Activated CD8-positive, alpha-beta memory T cell treated with anti-CD3 and anti-CD28 coated beads for 36 hours (primary cell): ENCODE data around the gene ACAD11. TPM values are rescaled to one million over a fixed set of nuclear protein-coding genes. Genes with fewer than 3 reads are reported as not detected.
"Not testable (repeated sequence)": the region's sequence is repeated elsewhere in the genome, so short reads cannot be mapped to it uniquely, and the experiment has no call there.

ENCODE experiments used
- CTCF ChIA-PET: fragments of 350-600 bp; sonication (Branson Sonifier 250); formaldehyde crosslinking; loops from one replicate; lab custom pipeline; 2021; ENCODE audit warnings: antibody characterized with exemption; lab: Charles Lee
- POLR2A ChIA-PET: fragments of 350-600 bp; sonication (Branson Sonifier 250); formaldehyde crosslinking; loops from one replicate; lab custom pipeline; 2021; ENCODE audit warnings: antibody characterized with exemption; lab: Charles Lee
- total RNA-seq, 2 experiments: library from RNA; stranded (reverse); gene quantifications; one replicate each; pipeline ENCODE4 v1.2.3, GENCODE V29; 2021

The ACAD11 gene
- total RNA-seq, 2 experiments from 2014 or later, result 10.9 to 11.1 TPM

DNA sequence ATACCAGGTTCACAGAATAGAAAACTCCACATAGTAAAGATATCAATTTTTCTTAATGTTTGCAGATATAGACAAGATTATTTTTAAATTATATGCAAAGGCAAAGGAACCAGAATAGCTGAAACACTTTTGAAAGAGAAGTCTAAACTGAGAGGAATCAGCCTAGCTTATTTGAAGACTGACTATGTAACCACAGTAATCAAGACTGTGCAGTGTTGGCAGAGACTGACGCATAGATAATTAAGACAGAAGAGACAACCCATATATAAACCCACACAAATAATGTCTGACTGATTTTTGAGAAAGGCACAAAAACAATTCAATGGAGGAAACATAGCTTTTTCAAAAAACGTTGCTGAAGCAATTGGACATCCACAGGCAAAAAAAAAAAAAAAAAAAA lies 91.2 kb downstream of the ACAD11 start:
- CTCF ChIA-PET, result no interaction called here
- POLR2A ChIA-PET, result interaction anchor here (1.6 kb wide), 1 partner anchor 17 kb away, joined by 4 read pairs; no protein-coding TSS in a partner anchor

DNA sequence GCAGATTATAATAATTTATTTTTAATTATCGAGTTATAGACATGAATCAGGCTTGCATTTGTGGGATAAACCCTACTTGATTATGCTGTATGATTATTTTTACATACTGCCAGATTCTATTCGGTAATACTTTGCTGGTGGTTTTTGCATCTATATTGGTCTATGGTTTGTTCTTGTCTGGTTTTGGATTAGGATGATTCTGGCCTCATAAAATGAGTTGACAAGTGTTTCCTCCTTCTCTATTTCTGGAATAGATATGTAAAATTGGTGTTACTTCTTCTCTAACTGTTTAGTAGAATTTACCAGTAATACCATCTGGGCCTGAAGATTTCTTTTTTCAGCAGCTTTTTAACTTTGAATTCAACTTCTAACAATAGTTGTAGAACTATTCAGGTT lies 95.5 kb downstream of the ACAD11 start:
- CTCF ChIA-PET, result no interaction called here
- POLR2A ChIA-PET, result no interaction called here

DNA sequence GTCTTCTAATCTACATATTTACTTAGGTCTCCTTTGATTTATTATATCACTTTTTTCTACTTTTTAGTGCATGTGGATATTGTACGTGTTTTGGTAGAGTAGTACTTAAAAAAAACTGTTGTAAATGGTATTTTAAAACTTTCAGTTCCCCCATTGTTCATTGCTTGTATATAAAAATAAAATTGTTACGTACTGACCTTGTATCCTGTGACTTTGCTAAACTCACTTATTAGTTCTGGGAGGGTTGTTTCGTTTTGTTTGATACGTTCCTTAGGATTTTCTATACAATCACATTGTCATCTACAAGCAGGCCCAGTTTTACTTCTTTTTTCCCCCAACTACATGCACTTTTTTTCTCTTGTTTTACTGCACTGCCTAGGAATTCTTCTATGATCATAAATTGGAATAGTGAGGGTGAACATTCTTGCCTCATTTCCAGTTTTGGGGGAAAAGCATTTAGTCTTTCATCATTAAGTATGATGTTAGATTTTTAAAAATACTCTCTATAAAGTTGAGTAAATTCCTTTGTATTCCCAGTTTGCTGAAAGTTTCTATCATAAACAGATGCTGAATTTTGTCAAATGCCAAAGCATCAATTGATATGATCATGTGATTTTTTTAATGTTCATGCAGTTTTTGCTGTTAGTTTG lies 96.1 kb downstream of the ACAD11 start:
- POLR2A ChIA-PET, result no interaction called here
- CTCF ChIA-PET, result no interaction called here

DNA sequence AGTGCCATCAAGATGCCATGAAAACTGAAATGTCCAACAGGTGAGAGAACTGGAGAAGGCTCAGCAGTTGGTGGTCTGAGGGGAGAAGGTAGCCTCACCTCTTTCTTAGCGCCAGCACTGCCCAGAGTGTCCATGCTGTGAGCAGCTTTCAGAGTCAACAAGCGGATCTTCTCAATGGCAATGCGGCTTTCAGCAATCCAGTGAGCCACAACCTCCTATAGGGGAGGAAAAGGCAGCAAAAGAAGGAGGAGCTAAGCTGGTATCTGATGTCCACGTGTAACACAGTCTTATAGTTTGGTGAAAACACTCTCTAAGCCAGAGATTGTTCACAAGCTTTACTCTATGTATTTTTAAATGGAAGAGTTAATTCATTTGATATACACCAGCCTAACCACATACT lies 98.6 kb downstream of the ACAD11 start:
- ChIA-PET CTCF (no interaction called here), POLR2A (no interaction called here)

DNA sequence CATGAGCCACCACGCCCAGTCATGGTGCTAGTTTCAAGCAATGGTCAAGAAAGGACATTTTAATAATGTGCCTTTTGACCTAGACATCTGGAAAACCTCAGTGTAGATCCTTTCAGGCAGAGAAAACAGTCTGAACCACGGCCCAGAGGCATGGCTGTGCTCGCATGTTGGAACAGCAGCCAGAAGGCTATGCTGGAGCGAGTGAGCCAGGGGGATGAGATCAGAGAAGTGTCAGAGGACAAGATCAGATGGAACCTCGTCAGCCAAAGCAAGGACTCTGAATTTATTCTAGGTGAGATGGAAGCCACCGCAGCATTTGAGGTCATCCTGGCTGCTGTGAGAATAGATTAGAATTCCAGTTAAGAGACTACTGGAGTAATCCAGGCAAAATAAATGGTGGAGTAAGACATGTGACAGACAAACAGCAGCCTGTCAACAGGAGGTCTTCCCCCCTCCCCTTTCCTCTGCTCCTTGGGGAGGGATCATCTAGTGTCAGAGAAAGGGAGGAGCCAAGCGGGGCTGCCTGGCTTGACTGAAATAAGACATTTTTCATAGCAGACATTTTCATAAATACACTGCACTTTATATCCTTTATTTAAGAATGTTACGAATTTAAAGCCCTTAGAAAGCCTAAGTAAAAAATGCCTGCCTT lies 103.0 kb downstream of the ACAD11 start:
- POLR2A ChIA-PET, result no interaction called here
- CTCF ChIA-PET, result no interaction called here

DNA sequence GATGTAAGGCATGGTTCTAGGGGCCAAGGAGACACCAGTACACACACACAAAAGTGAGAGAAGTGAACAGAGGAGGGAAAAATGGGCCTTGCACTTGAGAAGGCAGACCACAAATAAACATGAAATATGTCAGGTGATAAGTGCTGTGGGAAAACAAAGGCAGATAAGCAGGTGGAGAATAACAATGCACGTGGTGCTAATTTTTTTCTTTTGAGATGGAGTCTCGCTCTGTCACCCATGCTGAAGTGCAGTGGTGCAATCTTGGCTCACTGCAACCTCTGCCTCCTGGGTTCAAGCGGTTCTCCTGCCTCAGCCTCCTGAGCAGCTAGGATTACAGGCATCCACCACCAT lies 103.6 kb downstream of the ACAD11 start:
- CTCF ChIA-PET, POLR2A ChIA-PET: not testable (repeated sequence)

DNA sequence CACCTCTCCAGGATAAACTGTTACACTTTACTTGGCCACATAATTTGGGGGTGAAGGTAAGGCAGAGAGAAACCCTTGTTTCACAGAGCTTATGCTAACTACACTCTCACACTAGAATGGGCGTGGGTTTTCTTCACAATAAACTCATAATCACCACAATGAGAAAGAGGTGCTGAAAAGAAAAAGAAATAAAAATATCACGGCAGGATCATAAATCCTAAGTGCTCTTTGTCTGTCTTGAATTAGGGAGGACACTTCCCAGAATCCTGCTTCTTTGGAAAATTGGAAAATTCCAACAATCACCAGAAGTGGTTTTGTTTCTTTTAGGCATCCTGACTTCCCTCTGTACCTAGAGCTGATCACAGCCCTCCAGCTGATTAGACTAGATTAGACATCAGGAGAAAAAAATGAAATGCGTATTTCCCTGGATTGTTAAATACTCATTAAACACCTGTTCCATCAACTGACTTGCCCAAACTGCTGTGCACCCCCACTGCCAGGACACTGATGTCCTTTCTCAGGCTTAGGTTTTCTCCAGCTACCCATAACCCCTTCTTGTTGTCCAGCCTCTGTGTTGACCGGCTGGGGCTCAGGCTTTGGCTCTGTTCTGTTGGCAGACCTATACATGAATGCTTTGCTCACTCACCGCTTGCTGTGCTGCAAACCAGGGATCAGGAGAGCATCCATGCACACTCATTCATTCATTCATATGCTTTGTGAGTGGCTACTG lies 104.1 kb downstream of the ACAD11 start:
- CTCF ChIA-PET, result no interaction called here
- POLR2A ChIA-PET, result no interaction called here

DNA sequence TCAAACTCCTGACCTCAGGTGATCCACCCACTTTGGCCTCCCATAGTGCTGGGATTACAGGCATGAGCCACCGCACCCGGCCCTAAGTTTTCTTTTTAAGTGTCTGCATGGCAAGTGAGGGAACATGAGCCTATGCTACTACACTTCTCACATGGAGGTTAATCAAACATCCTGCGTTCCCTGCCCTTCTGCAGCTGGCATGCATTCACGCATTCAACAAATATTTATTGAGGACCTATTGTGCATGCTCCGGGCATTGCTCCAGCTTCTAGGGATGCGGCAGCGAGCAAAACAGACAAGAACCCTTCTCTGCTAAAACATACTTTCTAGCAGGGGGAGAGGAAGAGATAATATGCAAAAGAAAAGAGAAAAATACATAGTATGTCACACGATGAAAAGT lies 105.2 kb downstream of the ACAD11 start:
- POLR2A ChIA-PET, result no interaction called here
- CTCF ChIA-PET, result no interaction called here

DNA sequence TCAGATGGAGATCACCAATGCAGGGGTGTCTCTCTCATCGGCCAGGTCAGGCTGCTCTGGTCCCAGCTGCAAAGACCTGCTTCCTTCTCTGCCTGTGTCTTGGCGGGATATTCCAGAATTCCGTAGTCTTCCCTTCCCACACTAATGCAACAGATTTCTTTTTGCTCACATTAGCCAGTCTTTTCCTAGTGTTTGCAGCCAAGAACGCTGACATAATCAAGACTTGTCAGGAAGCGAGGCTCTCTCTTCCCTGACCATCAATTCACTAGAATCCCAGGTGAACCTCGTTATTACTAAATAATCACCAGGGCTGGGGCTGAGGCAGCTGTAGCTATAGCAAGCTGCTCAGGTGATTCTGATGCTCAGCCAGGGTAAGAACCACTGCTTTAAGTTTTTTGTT lies 105.8 kb downstream of the ACAD11 start:
- CTCF ChIA-PET, result no interaction called here
- POLR2A ChIA-PET, result no interaction called here

DNA sequence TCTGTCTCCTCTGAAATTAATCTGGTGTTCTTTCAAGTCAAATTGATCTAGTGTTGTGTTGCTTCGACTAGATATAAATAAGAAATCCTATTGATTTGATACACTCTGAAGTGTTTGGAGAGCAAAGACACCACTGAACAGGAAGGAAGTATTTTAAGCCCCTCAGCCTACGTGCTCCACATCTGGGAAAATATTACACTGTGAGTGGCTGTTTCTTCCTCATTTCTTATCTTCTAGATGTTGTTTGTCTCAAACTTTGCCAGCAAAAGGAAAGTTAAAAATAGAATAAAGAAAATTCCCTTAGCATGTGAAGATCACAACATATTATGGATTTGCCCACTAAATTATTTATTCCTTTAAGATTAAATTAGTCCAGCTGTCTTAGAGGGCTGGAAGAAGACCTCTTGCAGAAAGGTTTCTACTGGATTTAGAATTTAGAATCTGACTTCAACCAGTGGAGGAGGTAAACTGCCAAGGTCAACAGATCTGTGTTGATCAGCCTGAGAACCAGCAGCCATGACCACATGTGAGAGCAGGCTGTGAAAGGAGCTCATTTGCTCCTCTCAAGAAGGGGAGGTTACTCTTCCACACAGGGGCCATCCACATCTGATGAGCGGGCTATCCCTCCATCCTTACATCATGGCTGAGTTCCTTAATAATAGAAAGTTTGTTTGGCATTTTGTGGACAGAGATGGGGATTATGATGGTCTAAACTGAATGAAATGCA lies 108.9 kb downstream of the ACAD11 start:
- ChIA-PET POLR2A (interaction anchor here (1.0 kb wide), 1 partner anchor 18 kb away, joined by 4 read pairs; no protein-coding TSS in a partner anchor), CTCF (interaction anchor here (0.9 to 4.0 kb wide), 2 partner anchors 14 to 48 kb away, joined by 3 to 18 read pairs; no protein-coding TSS in a partner anchor)

DNA sequence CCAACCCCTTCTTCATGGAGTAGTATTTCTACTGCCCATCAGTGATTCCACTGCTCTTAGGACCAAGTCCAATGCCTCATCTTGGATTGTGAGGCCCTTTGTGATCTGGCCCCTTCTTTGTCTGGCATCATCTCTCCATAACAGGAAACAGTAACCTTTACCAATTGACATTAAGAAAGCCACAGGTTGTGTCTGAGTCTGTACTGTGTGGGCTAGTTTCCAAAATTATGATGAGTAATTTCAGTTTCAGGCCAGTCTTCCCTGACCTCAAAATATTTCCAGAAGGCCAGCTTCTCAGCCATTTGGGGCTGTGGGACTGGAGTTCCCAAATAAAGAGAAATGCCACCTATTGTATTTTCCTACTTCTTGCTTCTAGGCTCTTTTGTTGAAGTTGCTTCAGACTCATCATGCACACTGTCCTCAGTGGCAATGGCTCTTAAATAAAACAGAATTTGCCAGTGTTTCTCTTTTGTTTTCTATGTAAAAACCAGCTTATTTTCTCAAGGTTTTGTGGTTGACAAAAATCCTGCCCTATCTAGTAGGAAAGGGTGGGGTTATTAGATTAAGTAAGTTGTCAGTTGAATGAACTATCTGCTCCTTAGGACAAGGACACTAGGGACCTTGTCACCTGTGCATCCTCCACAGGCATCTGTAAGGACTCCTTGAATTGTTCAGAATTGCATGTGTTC lies 109.6 kb downstream of the ACAD11 start:
- CTCF ChIA-PET, result interaction anchor here (4.0 kb wide), 1 partner anchor 14 kb away, joined by 18 read pairs; no protein-coding TSS in a partner anchor
- POLR2A ChIA-PET, result no interaction called here

DNA sequence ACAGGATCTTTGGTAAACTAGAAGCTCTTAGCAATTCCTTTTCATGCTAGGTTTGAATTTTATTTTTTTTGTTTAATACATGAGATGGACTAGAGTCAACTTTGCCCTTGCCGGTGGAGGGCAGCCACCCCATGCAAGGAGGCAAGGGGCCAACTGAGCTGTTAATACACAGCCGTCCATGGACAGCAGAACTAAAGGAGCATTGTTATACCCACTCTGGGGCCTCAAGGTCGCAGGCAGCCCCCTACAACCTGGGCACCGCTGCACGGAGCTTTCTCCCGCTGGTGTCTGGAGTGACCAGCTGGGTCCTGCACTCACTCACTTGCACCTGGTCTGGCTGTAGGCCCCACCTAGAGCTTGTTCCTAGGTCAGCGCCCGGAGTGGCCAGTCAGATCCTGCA lies 110.4 kb downstream of the ACAD11 start:
- CTCF ChIA-PET, result interaction anchor here (0.6 to 4.0 kb wide), 2 partner anchors 13 to 887 kb away, joined by 3 to 18 read pairs; no protein-coding TSS in a partner anchor
- POLR2A ChIA-PET, result no interaction called here

DNA sequence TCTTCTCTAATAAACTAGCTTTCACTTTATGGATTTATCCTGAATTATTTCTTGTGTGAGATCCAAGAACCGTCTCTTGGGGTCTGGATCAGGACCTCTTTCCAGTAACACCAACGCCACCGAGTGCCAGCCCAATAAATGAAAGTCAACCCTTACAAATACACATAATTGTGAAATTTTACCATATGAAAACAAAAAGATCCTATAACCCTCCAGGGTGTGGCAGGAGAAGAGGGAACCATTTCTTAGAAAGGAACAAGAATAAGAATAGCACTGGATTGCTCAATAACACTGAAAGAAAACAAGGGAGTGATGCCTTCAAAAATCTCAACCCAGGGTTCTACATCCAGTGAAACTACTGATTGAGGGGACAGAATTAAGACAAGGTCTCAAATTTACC lies 114.1 kb downstream of the ACAD11 start:
- POLR2A ChIA-PET, result no interaction called here
- CTCF ChIA-PET, result no interaction called here

DNA sequence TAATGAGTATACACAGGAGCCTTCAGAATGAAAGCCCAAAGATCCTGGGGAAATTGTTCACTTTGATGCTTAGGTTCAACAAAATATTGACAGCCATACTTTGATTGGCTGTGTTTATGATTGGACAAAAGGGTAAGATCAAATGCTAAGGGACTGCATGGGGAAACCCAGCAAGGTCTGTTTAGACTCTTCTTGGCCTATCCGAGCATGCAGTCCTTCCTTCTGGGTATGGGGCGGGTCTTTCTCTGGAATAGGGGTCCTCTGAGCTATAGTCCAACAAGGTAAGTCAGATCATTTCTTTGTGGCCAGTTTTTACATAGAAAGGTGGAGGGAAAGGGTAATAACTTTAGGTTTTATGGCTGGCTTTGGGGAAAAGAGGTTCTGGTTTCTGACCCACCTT lies 115.5 kb downstream of the ACAD11 start:
- POLR2A ChIA-PET, result no interaction called here
- CTCF ChIA-PET, result no interaction called here

DNA sequence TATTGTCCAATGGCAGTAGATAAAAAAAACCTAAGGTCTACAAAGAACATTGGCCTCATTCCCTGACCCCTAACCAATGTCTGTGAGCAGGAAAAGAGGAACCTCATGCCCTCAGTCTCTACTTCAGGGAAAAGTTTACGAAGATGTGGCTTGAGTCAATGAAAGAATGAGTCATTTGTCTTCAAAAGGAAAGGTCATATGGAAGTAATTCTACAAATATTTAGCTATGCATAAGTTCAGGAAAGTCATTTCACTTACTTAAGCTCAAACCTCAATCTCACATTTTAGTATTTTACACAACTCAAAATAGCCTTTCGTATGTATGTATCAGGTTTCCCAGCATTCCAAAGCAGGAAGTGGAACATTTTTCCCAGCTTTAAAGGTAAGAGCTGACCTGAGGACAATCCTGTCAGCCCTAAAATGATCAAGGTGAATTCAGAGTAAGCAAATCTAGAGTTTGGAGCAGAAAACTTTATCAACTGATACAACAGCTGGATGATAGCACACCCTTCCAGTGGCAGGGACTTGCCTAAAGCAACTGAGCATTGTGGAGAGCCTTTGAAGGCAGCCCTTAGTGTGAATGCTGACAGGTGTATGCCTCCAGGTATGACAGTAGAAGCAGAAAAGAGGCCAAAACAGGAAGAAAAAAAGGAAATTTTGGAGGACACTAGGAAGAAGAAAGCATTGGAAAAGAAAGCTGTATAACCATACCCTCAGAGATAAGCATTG lies 116.4 kb downstream of the ACAD11 start:
- CTCF ChIA-PET, result no interaction called here
- POLR2A ChIA-PET, result no interaction called here

DNA sequence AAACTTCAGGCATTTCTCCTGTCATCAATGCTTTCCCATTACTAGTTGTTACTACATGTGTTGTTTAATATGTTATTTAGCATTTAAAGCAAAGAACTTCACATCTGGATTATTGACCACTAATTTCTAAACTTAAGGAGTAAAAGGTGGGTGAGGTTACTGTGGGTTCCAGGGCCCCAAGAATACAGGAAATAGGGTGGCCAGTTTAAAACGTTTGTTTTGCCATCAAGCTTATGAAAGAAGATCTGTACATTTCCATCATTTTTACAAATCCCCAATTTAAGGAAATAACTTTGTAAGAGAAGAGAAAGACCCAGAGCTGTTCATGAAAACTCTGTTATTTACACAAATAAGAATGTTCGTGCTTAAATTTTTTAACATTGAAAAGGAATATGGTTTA lies 117.0 kb downstream of the ACAD11 start:
- POLR2A ChIA-PET, result no interaction called here
- CTCF ChIA-PET, result interaction anchor here (0.7 kb wide), 1 partner anchor 100 kb away, joined by 3 read pairs; no protein-coding TSS in a partner anchor

DNA sequence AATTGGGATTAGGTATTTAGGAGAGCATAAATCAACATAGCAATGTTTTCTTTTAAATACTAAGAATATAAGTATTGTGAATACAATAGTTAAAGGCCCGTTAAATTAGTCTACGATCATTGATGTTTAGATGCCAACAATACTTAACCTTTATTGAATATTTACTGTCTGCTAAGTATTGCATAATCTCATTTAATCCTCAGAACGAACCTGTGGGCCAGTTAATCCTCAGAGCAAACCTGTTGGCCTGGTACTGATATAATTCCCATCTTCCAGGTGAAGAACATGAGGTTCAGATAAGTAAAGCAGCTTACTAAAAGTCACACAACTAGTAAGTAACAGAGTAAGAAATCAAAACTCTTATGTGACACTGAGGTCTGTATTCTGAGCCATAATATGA lies 119.9 kb downstream of the ACAD11 start:
- ChIA-PET CTCF (no interaction called here), POLR2A (no interaction called here)

DNA sequence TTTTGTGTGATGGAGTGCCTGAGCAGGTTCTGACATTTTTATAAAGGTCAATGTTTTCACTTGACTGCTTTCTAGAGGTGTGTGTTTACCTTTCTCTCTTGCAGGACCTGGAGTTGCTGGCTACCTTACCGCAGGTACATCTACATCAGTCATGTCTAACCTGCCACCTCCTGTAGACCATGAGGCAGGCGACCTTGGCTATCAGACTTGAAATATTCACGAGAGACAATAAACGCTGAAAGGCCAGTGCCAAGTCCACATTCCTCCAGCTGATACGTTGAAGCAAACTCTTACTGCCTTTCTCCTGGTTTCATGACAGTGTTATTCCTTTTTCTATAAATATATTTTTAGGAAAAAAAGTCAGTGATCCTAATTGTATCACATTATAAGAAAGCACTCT lies 121.5 kb downstream of the ACAD11 start:
- ChIA-PET POLR2A (no interaction called here), CTCF (interaction anchor here (1.1 to 1.6 kb wide), 2 partner anchors 104 to 107 kb away, joined by 4 to 5 read pairs; no protein-coding TSS in a partner anchor)
